IPS DF 6.9 (cell line): ENCODE measurements around the gene EEF2.

ENCODE experiments used
- DNase-seq: peaks from one replicate; pipeline ENCODE4 v3.0.0-alpha.2; 2013; ENCODE audit warnings: low read depth, low spot score
- H3K27ac ChIP-seq: one replicate; pipeline ENCODE4 v1.5.1; 2013; ENCODE audit warnings: low read length, control low read depth
- H3K27me3 ChIP-seq: 2 replicates; pipeline ENCODE4 v1.6.1; 2013; ENCODE audit warnings: mild to moderate bottlenecking, low read length; ENCODE audit not compliant: control insufficient read depth, insufficient read depth
- H3K36me3 ChIP-seq: 2 replicates; pipeline ENCODE4 v1.6.1; 2013; ENCODE audit warnings: low read length; ENCODE audit not compliant: control insufficient read depth, insufficient read depth
- H3K4me1 ChIP-seq: 2 replicates; pipeline ENCODE4 v1.6.1; 2013; ENCODE audit warnings: low read length; ENCODE audit not compliant: control insufficient read depth, insufficient read depth
- H3K4me3 ChIP-seq: 2 replicates; pipeline ENCODE4 v1.5.1; 2013; ENCODE audit warnings: mild to moderate bottlenecking, low read length
- H3K9me3 ChIP-seq: 2 replicates; pipeline ENCODE4 v1.6.1; 2013; ENCODE audit warnings: low read length, inconsistent platforms; ENCODE audit not compliant: control insufficient read depth, insufficient read depth
- WGBS: extraction: QIAGEN DNeasy Blood & Tissue Kit; methylation state at CpG from one replicate; pipeline ENCODE4 v1.1.7; 2013; ENCODE audit warnings: mixed read lengths, missing lambda C conversion rate; ENCODE audit not compliant: insufficient read length, insufficient coverage; 5-methylcytosine and 5-hydroxymethylcytosine counted together

EEF2 gene

DNA sequence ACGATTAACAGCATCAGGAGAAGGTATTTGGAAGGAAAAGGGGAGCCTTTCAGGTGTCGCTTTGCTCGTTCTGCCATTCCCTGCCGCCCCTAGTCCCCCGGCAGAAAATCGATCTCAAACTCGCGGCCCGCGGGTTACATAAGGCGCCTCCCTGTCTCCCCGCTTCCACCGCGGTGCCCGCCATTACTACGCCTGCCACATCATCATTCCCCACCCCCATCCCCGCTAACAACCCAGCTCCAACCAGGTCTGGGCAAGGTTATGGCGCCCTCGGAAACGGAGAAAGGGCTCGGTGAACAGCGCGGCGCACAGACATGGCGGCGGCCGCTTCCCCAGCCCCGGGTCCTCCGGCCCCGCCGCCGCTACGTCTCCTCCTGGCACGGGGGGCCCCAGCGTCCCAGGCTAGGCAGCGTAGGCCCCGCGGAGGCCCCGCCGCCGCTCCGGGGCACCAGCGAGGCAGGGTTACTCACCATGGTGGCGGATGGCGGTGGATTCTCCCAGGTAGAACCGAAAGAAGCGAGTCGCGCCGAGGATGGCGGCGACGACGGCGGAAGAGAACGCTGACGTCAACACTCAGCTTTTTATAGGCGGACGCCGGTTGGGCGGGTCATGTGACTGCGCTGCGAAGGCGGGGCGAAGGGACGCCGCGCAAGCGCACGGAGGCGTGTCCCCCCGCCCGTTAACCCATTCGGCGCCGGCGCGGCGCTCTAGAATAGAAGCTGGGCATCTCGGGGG lies at the start of gene EEF2:
TSS of gene EEF2 (minus strand) at position 556 of the 735 bp plus-strand sequence. CDS start at position 473, 83 bp downstream.
- Histone ChIP-seq H3K4me1 (peaks cover 2% of the 10 kb centered on the region), H3K36me3 (peaks cover 42% of the 10 kb centered on the region)

DNA sequence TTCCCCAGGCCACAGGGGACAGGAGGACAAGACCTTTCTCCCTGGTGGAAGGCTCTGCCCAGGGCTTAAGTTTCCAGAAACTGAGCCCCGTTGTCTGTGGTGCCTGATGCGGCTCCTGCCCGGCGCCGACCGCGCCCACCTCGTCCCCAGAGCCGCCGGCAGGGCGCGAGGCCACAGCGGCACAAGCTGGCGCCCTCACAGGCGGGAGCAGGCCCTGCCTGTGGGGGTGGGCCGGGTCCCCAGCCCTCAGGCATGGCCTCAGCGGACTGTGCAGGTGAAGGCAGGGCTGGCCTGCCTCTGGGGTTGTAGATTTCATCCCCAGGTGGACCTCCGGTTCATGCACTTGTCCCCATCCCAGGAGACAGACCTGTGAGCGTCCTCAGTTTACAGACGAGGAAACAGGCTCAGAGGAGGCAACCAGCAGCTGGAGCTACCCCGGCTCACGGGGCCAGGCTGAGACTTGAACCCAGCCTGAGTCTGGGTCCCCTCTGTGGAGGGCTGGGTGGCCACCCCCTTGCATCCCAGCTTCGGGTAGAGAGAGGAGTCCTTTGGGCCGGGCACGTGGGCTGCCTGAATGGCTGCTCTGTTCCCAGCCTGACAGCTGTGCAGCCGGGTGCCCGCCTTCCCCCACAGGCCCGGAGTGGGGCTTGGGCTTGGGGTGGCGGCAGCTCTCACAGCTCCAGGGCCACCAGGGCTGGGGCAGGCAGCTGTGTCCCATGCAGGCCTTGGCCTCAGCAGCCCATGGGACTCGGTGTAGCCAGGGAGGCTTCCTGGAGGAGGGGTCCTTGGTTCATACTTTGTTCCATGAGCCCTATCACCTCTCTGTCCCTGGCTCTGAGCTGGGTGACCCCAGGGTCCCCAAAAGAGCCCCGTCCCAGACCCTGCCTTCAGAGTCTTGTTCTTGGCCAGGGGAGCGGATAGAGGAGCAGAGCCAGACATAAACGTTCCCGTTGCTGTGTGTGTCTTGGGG lies 49.1 kb upstream of the EEF2 start:
- Histone ChIP-seq H3K27ac (no peak overlapping the region), H3K36me3 (peaks cover 41% of the 10 kb centered on the region), H3K9me3 (no peaks in the 10 kb centered on the region), H3K27me3 (no peaks in the 10 kb centered on the region), H3K4me1 (no peaks in the 10 kb centered on the region), H3K4me3 (no peak overlapping the region)
- no CpG with 5 or more reads among the region's 34 CpGs for WGBS
- DNase-seq: no peak

More for the DNA sequence above, at the start of gene EEF2:
- DNase-seq: peak; percentile 68
- Histone ChIP-seq H3K27ac (no peak within 1 kb of the TSS), H3K9me3 (no peaks in the 10 kb centered on the region), H3K4me3 (peak within 1 kb of the TSS; percentile 100), H3K27me3 (no peaks in the 10 kb centered on the region)
- WGBS: no CpG with 5 or more reads among the region's 80 CpGs

DNA sequence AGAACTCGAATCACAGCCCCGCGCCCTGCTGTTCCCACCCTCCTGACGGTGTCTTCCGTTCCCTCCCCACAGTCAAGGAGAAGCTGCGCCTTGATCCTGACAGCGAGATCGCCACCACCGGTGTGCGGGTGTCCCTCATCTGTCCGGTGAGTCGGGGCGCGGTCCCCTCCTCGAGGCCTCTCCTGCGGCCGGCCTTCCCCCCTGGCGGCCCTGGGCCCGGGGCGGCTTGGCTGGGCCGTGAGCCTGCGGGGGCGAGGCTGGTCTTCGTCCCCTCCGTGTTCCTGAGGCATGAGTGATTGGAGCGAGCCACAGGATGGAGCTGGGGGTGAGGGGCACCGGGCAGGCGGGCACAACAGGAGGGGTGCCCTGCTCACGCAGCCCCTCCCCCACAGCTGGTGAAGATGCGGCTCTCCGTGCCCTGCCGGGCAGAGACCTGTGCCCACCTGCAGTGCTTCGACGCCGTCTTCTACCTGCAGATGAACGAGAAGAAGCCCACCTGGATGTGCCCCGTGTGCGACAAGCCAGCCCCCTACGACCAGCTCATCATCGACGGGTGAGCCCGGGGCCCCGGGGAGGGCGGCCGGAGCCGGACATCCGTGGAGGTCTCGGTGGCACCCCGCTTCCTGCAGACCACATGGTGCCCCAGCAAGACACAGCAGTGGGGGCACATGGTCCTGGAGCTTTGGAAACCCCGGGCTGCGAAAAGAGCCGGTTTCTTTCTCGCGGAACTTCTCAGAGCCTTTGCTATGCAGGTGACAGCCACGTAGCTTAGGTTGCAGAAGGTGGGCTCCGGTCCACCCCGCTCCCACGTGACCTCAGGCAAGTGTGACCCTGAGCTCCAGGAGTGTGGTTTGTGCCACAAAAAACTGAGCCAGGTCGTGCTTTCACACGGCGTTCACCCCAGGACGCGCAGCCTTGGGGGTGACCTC lies 48.0 kb upstream of the EEF2 start:
- H3K36me3 ChIP-seq: peaks cover 45% of the 10 kb centered on the region
- no CpG with 5 or more reads among the region's 63 CpGs for WGBS
- no peak overlapping the region for H3K27ac ChIP-seq
- H3K27me3 ChIP-seq: no peaks in the 10 kb centered on the region
- H3K9me3 ChIP-seq: no peaks in the 10 kb centered on the region
- DNase-seq: no peak
- H3K4me3 ChIP-seq: no peak overlapping the region
- H3K4me1 ChIP-seq: no peaks in the 10 kb centered on the region

DNA sequence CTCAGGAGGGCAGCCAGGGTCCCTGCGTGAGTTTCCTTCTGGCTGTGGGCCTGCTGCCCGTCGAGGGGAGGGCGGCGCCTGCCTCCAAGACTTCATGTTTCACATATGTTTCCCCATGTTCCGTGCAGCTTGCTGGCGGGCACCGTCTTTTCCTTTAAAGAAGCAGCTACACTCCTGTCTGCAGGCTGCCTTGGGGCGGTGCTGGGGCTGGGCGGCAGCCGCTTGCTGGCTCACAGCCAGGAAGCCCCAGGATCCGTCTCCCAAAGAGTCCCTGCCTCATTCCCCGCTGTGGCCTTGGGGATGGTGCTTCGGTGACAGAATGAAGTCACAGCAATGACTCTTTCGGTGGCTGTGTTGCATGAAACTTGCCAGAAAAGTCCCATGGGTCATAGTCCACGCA lies 47.2 kb upstream of the EEF2 start:
- Histone ChIP-seq H3K4me1 (no peaks in the 10 kb centered on the region), H3K4me3 (no peak overlapping the region), H3K27ac (no peak overlapping the region), H3K9me3 (no peaks in the 10 kb centered on the region), H3K36me3 (peaks cover 44% of the 10 kb centered on the region), H3K27me3 (no peaks in the 10 kb centered on the region)
- no CpG with 5 or more reads among the region's 16 CpGs for WGBS
- DNase-seq: no peak

DNA sequence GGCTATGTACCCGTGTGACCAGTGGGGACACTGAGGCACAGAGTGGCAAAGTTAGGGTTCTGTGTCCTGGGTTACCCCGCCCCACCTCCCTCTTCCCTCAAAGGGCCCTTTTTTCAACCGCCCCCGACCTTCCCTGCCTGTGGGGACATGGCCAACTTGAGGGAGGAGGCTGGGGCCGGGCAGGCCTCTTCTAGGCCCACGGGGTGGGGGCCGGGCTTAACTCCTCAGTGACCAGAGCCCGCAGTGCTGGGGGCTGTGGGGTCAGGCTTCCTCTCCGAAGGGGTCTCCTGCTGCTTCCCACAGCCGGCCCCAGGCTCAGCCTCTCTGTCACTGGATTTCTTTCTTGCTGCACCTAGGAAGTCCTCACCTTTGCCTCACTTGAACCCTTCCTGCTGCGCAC lies 46.2 kb upstream of the EEF2 start:
- no peak overlapping the region for H3K4me3 ChIP-seq
- no peak for DNase-seq
- no CpG with 5 or more reads among the region's 11 CpGs for WGBS
- H3K27ac ChIP-seq: no peak overlapping the region
- peaks cover 37% of the 10 kb centered on the region for H3K36me3 ChIP-seq
- no peaks in the 10 kb centered on the region for H3K9me3 ChIP-seq
- no peaks in the 10 kb centered on the region for H3K27me3 ChIP-seq
- H3K4me1 ChIP-seq: no peaks in the 10 kb centered on the region

DNA sequence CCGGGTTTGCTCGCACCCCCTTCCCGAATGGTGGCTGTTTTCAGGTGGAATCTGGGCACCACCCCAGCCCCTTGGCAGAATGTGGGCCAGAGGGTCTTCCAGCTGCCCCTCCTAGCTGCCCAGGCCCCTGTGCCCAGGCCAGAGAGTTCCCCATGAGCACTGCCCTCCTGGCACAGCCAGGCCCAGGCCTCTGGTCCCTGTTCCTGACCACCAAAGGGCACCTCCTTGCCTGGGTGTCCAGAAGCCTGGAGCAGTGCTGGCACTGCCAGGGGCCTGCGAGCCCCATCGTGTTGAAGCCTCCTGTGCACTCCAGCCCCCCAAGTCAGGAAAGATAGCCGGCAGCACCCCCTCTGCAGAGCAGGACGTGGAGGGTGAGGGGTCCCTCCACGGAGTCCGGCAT lies 45.7 kb upstream of the EEF2 start:
- H3K4me1 ChIP-seq: no peaks in the 10 kb centered on the region
- no peaks in the 10 kb centered on the region for H3K27me3 ChIP-seq
- no CpG with 5 or more reads among the region's 9 CpGs for WGBS
- H3K27ac ChIP-seq: no peak overlapping the region
- no peaks in the 10 kb centered on the region for H3K9me3 ChIP-seq
- H3K4me3 ChIP-seq: no peak overlapping the region
- H3K36me3 ChIP-seq: peaks cover 33% of the 10 kb centered on the region
- DNase-seq: no peak

DNA sequence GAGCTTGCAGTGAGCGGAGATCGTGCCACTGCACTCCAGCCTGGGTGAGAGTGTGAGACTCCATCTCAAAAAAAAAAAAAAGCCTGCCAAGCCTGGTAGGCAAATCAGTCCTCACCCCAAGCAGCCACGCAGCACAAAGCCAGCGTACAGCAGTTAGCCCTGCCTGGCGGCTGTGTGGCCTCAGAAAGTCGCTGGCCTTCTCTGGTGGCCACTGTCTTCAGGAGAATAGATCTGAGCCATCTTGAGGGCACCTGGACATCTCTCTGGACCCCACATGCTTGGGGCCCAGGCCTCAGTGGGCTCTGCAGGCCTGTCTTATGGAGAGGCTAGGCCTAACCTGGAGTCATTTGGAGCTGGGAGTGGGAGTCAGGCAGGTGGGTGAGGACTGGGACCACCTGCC lies 45.3 kb upstream of the EEF2 start:
- H3K27me3 ChIP-seq: no peaks in the 10 kb centered on the region
- H3K27ac ChIP-seq: no peak overlapping the region
- H3K4me3 ChIP-seq: no peak overlapping the region
- no peaks in the 10 kb centered on the region for H3K9me3 ChIP-seq
- no peaks in the 10 kb centered on the region for H3K4me1 ChIP-seq
- H3K36me3 ChIP-seq: peaks cover 32% of the 10 kb centered on the region
- no peak for DNase-seq
- WGBS: no CpG with 5 or more reads among the region's 6 CpGs

DNA sequence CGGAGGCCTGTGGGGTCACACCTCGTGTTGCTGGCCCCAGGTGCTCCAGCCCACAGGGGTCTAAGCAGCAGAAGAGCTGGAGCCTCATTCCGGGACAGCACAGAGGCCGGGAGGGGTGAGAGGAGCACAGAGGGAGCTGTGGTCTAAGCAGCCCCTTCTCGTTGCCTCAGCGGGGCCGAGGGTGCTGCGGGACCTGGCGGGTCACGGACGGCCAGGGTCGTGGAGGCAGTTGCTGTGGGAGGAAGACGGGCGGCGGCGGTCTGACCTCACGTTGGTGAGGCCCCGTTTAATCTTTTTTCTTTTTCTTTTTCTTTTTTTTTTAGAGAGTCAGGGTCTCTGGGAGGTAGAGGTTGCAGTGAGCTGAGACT lies 44.0 kb upstream of the EEF2 start:
- no peaks in the 10 kb centered on the region for H3K9me3 ChIP-seq
- H3K4me3 ChIP-seq: no peak overlapping the region
- H3K27ac ChIP-seq: no peak overlapping the region
- DNase-seq: no peak
- no CpG with 5 or more reads among the region's 18 CpGs for WGBS
- peaks cover 29% of the 10 kb centered on the region for H3K36me3 ChIP-seq
- no peaks in the 10 kb centered on the region for H3K4me1 ChIP-seq
- no peaks in the 10 kb centered on the region for H3K27me3 ChIP-seq

DNA sequence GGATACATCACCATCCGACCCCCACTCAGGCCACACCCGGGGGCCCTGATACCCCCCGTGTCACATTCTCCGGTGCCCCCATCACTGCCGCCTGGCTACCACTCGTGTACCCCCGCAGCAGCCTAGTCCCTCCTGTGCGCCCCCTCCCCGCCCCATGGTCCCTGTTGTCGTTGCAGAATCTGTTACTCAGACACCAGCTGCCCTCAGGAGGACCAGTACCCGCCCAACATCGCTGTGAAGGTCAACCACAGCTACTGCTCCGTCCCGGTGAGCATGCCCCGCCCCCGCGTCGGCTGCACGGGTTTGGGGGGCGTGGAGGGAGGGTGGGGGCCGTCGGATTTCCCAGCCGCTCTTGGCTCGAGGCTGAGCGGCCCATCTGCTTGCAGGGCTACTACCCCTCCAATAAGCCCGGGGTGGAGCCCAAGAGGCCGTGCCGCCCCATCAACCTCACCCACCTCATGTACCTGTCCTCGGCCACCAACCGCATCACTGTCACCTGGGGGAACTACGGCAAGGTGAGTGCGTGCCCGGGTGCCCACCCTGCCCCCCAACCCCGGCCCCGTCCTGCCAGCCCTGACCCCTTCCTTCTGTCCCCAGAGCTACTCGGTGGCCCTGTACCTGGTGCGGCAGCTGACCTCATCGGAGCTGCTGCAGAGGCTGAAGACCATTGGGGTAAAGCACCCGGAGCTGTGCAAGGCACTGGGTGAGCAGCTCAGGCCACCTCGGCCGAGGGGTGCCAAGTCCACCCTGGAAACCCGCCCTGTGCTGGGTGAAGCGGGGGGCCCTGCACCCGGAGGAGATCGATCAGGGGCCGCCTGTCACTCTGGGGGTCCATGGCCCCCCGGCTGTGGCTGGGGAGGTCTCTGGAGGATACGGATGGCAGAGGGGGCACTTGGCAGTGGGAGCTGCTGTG lies 43.3 kb upstream of the EEF2 start:
- no peak for DNase-seq
- peaks cover 24% of the 10 kb centered on the region; the same call in 1 of the 2 replicates for H3K36me3 ChIP-seq
- no peak overlapping the region for H3K27ac ChIP-seq
- no CpG with 5 or more reads among the region's 48 CpGs for WGBS
- no peak overlapping the region for H3K4me3 ChIP-seq
- no peaks in the 10 kb centered on the region for H3K9me3 ChIP-seq
- no peaks in the 10 kb centered on the region for H3K4me1 ChIP-seq
- H3K27me3 ChIP-seq: no peaks in the 10 kb centered on the region
